GM10847 (cell line): ENCODE data around the gene ICAM3.

Experiments used
- POLR2A ChIP-seq: IDR thresholded peaks from 2 replicates; pipeline ENCODE4 v1.6.1; 2011; ENCODE audit not compliant: insufficient read length; ENCODE audit errors: extremely low read depth

ICAM3 gene

GRCh38 chr19:10309423-10309822 is 30.0 kb downstream of the ICAM3 start, which contains the start of gene ZGLP1:
Gene ZGLP1, minus strand, starts transcription at chr19:10309815.
- TF ChIP-seq POLR2A = no peak

GRCh38 chr19:10306327-10306726 is 33.1 kb downstream of the ICAM3 start:
- no peak for TF ChIP-seq POLR2A

GRCh38 chr19:10305139-10305806 is 34.2 kb downstream of the ICAM3 start:
- no peak for TF ChIP-seq POLR2A

- no peak for TF ChIP-seq POLR2A
These were observed 39.6 kb downstream of the ICAM3 start for GRCh38 chr19:10299545-10300458.

GRCh38 chr19:10295847-10296591 is 43.4 kb downstream of the ICAM3 start:
- no peak for TF ChIP-seq POLR2A

GRCh38 chr19:10295305-10295846 is 44.0 kb downstream of the ICAM3 start:
- TF ChIP-seq POLR2A = no peak

GRCh38 chr19:10294368-10294697 is 45.1 kb downstream of the ICAM3 start:
- TF ChIP-seq POLR2A = no peak

- TF ChIP-seq POLR2A = no peak
These were observed 45.6 kb downstream of the ICAM3 start for GRCh38 chr19:10293637-10294367.

- no peak for TF ChIP-seq POLR2A
These were observed 46.4 kb downstream of the ICAM3 start for GRCh38 chr19:10292789-10293636.

- TF ChIP-seq POLR2A = no peak
These were observed 47.1 kb downstream of the ICAM3 start for GRCh38 chr19:10292206-10292788.

GRCh38 chr19:10291554-10292205 is 47.7 kb downstream of the ICAM3 start:
- no peak for TF ChIP-seq POLR2A

- TF ChIP-seq POLR2A = no peak
These were observed 48.4 kb downstream of the ICAM3 start for GRCh38 chr19:10290876-10291553.
